HepG2 (cell line): ENCODE data around the gene ERMAP. TPM values are rescaled to one million over a fixed set of nuclear protein-coding genes. Genes with fewer than 3 reads are reported as not detected.

Experiments
- ATF1 ChIP-seq: IDR thresholded peaks from 2 replicates; pipeline ENCODE4 v1.6.1; 2016; ENCODE audit warnings: mild to moderate bottlenecking, control low read depth
- ATF7-NPFF ChIP-seq: sonication (generic); formaldehyde crosslinking; IDR thresholded peaks from 2 replicates; pipeline ENCODE4 v1.8.1; 2023; ENCODE audit warnings: mild to moderate bottlenecking, low read depth, missing genetic modification reagents, moderate library complexity
- ELF3 ChIP-seq: IDR thresholded peaks from 2 replicates; pipeline ENCODE4 v1.6.1; 2016; ENCODE audit warnings: missing genetic modification reagents, missing compliant biosample characterization
- HCFC1 ChIP-seq: fragments of 150-350 bp; IDR thresholded peaks from 2 replicates; pipeline ENCODE4 v1.6.1; 2014; ENCODE audit warnings: low read depth, low read length
- KAT2B ChIP-seq: fragments of 150-350 bp; IDR thresholded peaks from 2 replicates; pipeline ENCODE4 v1.6.1; 2014; ENCODE audit warnings: low read depth, low read length, borderline replicate concordance
- KMT2B ChIP-seq: IDR thresholded peaks from 2 replicates; pipeline ENCODE4 v1.6.1; 2016; ENCODE audit warnings: missing genetic modification reagents, missing compliant biosample characterization
- MXI1 ChIP-seq: IDR thresholded peaks from 3 replicates; pipeline ENCODE4 v1.6.1; 2012; ENCODE audit warnings: low read depth, low read length, inconsistent platforms, borderline replicate concordance
- NONO ChIP-seq, 2 experiments: fragments of 450-650 bp in 1 of 2; sonication (generic) in 1 of 2; formaldehyde crosslinking in 1 of 2; IDR thresholded peaks in 1 of 2; conservative IDR thresholded peaks in 1 of 2; 2 replicates each; pipeline versions ENCODE4 v1.6.1 to v1.8.0; 2017 to 2022; ENCODE audit warnings: mild to moderate bottlenecking in 1 of 2, missing genetic modification reagents in 1 of 2, moderate library complexity in 1 of 2
- RAD21 ChIP-seq: fragments of 450-650 bp; formaldehyde crosslinking; IDR thresholded peaks from 2 replicates; pipeline ENCODE4 v1.5.0; 2020; ENCODE audit warnings: mild to moderate bottlenecking
- RBFOX2 ChIP-seq: fragments of 200-400 bp; formaldehyde crosslinking; IDR thresholded peaks from 2 replicates; pipeline ENCODE4 v1.6.1; 2017; ENCODE audit warnings: low read depth, mild to moderate bottlenecking, low read length
- SMARCE1 ChIP-seq: fragments of 450-650 bp; IDR thresholded peaks from 2 replicates; pipeline ENCODE4 v1.6.1; 2017; ENCODE audit warnings: borderline replicate concordance
- SP2 ChIP-seq: sonication (generic); formaldehyde crosslinking; IDR thresholded peaks from 2 replicates; pipeline ENCODE4 v1.5.1; 2020; ENCODE audit warnings: mild to moderate bottlenecking, missing genetic modification reagents
- SRY ChIP-seq: sonication (generic); formaldehyde crosslinking; IDR thresholded peaks from 2 replicates; pipeline ENCODE4 v1.8.0; 2022; ENCODE audit warnings: mild to moderate bottlenecking, missing genetic modification reagents
- TGIF2 ChIP-seq: IDR thresholded peaks from 2 replicates; pipeline ENCODE4 v1.6.1; 2016; ENCODE audit warnings: control low read depth, missing compliant biosample characterization
- ZEB1 ChIP-seq: IDR thresholded peaks from 2 replicates; pipeline ENCODE4 v1.6.1; 2012; ENCODE audit warnings: mild to moderate bottlenecking, low read depth, inconsistent platforms; ENCODE audit not compliant: insufficient replicate concordance
- ZFX ChIP-seq: sonication (generic); formaldehyde crosslinking; IDR thresholded peaks from 2 replicates; pipeline ENCODE4 v1.4.0; 2020; ENCODE audit warnings: mild to moderate bottlenecking, low read depth, missing genetic modification reagents, moderate library complexity
- ZNF552 ChIP-seq: sonication (generic); formaldehyde crosslinking; IDR thresholded peaks from 2 replicates; pipeline ENCODE4 v1.9.0; 2022; ENCODE audit warnings: missing genetic modification reagents, mild to moderate bottlenecking, borderline replicate concordance
- ZSCAN25 ChIP-seq: sonication (generic); formaldehyde crosslinking; IDR thresholded peaks from 2 replicates; pipeline ENCODE4 v1.8.0; 2022; ENCODE audit warnings: mild to moderate bottlenecking, missing genetic modification reagents
- polyA plus RNA-seq, 8 experiments: library from polyadenylated mRNA; depleted of rRNA in 3 of 8; stranded (reverse) in 7 of 8; unstranded in 1 of 8; fragments of >200 nt; fragmentation: Illumina TruSeq in 4 of 8; extraction: Trizol in 4 of 8; gene quantifications; 2 replicates each; pipeline versions ENCODE4 v1.2.1 to v1.2.3, GENCODE V29; 2011 to 2016; ENCODE audit warnings: low read depth in 4 of 8, missing spikeins in 1 of 8, mixed read lengths in 1 of 8; ENCODE audit not compliant: insufficient read depth in 1 of 8
- total RNA-seq, 5 experiments: library from RNA; depleted of rRNA; stranded (reverse); fragments of >200 nt; fragmentation: Illumina TruSeq; extraction: Trizol; gene quantifications; 2 replicates each; pipeline ENCODE4 v1.2.3, GENCODE V29; 2016; ENCODE audit warnings: low read depth in 1 of 5
- TF ChIP-seq, protein P1 (sequence below): sonication (generic); formaldehyde crosslinking; IDR thresholded peaks from 2 replicates; pipeline ENCODE4 v1.4.0; 2020; ENCODE audit warnings: mild to moderate bottlenecking, missing genetic modification reagents
- TF ChIP-seq, protein P2 (sequence below): sonication (generic); formaldehyde crosslinking; IDR thresholded peaks from 2 replicates; pipeline ENCODE4 v1.4.0; 2020; ENCODE audit warnings: missing genetic modification reagents
- TF ChIP-seq, protein P3 (sequence below): sonication (generic); formaldehyde crosslinking; IDR thresholded peaks from 2 replicates; pipeline ENCODE4 v1.5.0; 2020; ENCODE audit warnings: mild to moderate bottlenecking, missing genetic modification reagents, borderline replicate concordance
- TF ChIP-seq, protein P4 (sequence below): sonication (generic); formaldehyde crosslinking; IDR thresholded peaks from 2 replicates; pipeline ENCODE4 v1.8.1; 2023; ENCODE audit warnings: mild to moderate bottlenecking, missing genetic modification reagents

ERMAP gene
- total and polyA plus RNA-seq, 2 of the 13 experiments (the other 11 are each of a cell fraction or from before 2014, with no cell fraction given), result 2.2 to 4.4 TPM

DNA sequence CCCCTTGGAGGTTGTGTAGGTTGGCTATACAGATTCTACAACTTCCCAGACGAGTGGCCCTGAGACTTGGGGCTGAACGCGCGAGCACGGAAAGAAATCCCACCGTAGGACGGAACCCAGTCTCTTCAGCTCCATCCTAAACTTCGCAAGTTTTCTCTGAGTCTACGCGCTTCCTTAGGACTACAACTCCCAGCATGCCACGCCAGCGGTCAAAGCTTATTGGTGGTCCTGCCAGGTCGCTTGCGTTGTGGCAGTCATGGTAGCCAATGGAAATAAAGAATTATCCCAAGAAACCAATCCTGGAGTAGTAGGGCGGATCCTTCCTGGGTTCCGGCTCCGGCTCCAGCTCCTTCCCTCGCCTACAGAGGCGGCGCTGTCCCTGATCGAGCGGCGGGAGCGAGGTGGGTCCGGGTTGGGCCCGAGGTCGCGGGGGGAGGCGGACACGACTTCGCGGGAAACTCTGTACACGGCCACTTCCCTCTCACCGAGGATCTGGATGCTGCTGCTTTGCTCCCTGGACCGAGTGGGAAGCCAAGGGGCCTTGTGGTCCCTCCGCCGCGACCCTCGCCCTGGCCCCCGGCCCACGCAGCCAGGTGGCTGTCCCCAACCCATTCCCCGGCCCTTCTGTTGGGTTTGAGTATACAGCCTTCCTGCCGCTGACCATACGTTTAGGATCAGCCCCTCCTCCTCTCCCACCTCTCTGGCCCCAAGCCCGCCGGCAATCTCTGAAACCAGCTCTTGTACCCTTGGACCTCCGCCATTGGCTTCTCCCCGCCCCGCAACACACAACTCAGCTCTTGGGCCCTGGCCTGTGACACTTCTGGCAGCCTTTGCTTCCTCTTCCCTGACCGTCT lies 29.6 kb downstream of the ERMAP start, which contains the start of gene ZNF691 (continued):
- TF ChIP-seq, protein P1, sequence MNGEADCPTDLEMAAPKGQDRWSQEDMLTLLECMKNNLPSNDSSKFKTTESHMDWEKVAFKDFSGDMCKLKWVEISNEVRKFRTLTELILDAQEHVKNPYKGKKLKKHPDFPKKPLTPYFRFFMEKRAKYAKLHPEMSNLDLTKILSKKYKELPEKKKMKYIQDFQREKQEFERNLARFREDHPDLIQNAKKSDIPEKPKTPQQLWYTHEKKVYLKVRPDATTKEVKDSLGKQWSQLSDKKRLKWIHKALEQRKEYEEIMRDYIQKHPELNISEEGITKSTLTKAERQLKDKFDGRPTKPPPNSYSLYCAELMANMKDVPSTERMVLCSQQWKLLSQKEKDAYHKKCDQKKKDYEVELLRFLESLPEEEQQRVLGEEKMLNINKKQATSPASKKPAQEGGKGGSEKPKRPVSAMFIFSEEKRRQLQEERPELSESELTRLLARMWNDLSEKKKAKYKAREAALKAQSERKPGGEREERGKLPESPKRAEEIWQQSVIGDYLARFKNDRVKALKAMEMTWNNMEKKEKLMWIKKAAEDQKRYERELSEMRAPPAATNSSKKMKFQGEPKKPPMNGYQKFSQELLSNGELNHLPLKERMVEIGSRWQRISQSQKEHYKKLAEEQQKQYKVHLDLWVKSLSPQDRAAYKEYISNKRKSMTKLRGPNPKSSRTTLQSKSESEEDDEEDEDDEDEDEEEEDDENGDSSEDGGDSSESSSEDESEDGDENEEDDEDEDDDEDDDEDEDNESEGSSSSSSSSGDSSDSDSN (CRISPR knock-in tag), result peak; percentile 56; the same call in 1 of the 2 replicates
- TF ChIP-seq, protein P2, sequence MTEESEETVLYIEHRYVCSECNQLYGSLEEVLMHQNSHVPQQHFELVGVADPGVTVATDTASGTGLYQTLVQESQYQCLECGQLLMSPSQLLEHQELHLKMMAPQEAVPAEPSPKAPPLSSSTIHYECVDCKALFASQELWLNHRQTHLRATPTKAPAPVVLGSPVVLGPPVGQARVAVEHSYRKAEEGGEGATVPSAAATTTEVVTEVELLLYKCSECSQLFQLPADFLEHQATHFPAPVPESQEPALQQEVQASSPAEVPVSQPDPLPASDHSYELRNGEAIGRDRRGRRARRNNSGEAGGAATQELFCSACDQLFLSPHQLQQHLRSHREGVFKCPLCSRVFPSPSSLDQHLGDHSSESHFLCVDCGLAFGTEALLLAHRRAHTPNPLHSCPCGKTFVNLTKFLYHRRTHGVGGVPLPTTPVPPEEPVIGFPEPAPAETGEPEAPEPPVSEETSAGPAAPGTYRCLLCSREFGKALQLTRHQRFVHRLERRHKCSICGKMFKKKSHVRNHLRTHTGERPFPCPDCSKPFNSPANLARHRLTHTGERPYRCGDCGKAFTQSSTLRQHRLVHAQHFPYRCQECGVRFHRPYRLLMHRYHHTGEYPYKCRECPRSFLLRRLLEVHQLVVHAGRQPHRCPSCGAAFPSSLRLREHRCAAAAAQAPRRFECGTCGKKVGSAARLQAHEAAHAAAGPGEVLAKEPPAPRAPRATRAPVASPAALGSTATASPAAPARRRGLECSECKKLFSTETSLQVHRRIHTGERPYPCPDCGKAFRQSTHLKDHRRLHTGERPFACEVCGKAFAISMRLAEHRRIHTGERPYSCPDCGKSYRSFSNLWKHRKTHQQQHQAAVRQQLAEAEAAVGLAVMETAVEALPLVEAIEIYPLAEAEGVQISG, result peak; percentile 71; the same call in 1 of the 2 replicates
- TF ChIP-seq ZFX (CRISPR knock-in tag), result peak; percentile 96
- TF ChIP-seq ELF3 (CRISPR knock-in tag), result 0 out of 2 replicates have a peak, but pooled peaks have one; percentile 12
- TF ChIP-seq HCFC1, result peak; percentile 93
- peak; percentile 58 for TF ChIP-seq KMT2B (CRISPR knock-in tag)
- TF ChIP-seq KAT2B, result no peak
- TF ChIP-seq RAD21 (CRISPR knock-in tag), result peak; percentile 33; the same call in 1 of the 2 replicates
- no peak for TF ChIP-seq SMARCE1
- peak; percentile 54; the same call in 1 of the 3 replicates for TF ChIP-seq MXI1
- TF ChIP-seq ZSCAN25 (CRISPR knock-in tag), result no peak
- peak; percentile 88 for TF ChIP-seq RBFOX2
- no peak for TF ChIP-seq NONO (IDR thresholded peaks at IDR 0.05)
- TF ChIP-seq NONO (CRISPR knock-in tag; conservative IDR thresholded peaks at IDR 0.05), result peak; percentile 54
- peak; percentile 76 for TF ChIP-seq SRY (CRISPR knock-in tag)
- TF ChIP-seq TGIF2 (CRISPR knock-in tag), result no peak
- peak; percentile 100 for TF ChIP-seq SP2
- TF ChIP-seq, protein P3, sequence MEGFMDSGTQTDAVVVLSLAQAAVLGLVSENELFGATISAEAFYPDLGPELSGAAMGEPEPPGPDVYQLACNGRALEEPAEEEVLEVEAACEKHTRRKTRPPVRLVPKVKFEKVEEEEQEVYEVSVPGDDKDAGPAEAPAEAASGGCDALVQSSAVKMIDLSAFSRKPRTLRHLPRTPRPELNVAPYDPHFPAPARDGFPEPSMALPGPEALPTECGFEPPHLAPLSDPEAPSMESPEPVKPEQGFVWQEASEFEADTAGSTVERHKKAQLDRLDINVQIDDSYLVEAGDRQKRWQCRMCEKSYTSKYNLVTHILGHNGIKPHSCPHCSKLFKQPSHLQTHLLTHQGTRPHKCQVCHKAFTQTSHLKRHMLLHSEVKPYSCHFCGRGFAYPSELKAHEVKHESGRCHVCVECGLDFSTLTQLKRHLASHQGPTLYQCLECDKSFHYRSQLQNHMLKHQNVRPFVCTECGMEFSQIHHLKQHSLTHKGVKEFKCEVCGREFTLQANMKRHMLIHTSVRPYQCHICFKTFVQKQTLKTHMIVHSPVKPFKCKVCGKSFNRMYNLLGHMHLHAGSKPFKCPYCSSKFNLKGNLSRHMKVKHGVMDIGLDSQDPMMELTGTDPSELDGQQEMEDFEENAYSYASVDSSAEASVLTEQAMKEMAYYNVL (CRISPR knock-in tag), result no peak; the same call in 1 of the 2 replicates
- 0 out of 2 replicates have a peak, but pooled peaks have one; percentile 59 for TF ChIP-seq ATF7-NPFF (CRISPR knock-in tag)
- TF ChIP-seq ATF1 (CRISPR knock-in tag), result 0 out of 2 replicates have a peak, but pooled peaks have one; percentile 69
- no peak for TF ChIP-seq ZEB1
- TF ChIP-seq, protein P4, sequence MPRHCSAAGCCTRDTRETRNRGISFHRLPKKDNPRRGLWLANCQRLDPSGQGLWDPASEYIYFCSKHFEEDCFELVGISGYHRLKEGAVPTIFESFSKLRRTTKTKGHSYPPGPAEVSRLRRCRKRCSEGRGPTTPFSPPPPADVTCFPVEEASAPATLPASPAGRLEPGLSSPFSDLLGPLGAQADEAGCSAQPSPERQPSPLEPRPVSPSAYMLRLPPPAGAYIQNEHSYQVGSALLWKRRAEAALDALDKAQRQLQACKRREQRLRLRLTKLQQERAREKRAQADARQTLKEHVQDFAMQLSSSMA (CRISPR knock-in tag), result no peak
- TF ChIP-seq ZNF552 (CRISPR knock-in tag), result no peak
